Right lobe of liver (tissue), 6 donors: Measurements from ENCODE around the gene CD83. TPM values are rescaled to one million over a fixed set of nuclear protein-coding genes. Genes with fewer than 3 reads are reported as not detected.
A peak's percentile ranks its signal among the peaks of the same experiment; 100 is the strongest.

ENCODE experiments used
- ATAC-seq, 4 donors: fragments of 200-7000 bp; cut with Tn5 transposase; one replicate each; pipeline ENCODE4 v1.9.1; 2020; ENCODE audit warnings: mild to moderate bottlenecking in 4 of 4, moderate library complexity in 4 of 4
- DNase-seq, 3 donors: peaks; one replicate each; pipeline ENCODE4 v3.0.0-alpha.2; 2020
- H3K27ac ChIP-seq, 3 donors: fragments of 200-600 bp; one replicate each; pipeline ENCODE4 v1.8.0; 2022
- H3K27me3 ChIP-seq, 2 donors: fragments of 200-600 bp; one replicate each; pipeline ENCODE4 v1.8.0; 2022
- H3K36me3 ChIP-seq, 4 donors: fragments of 200-600 bp; sonication (generic) in 1 of 4; one replicate each; pipeline versions ENCODE4 v1.5.1 to v1.8.0; 2017 to 2022; ENCODE audit warnings: control low read depth in 1 of 4
- H3K4me1 ChIP-seq, 4 donors: fragments of 200-600 bp; sonication (generic) in 1 of 4; one replicate each; pipeline versions ENCODE4 v1.5.1 to v1.8.0; 2017 to 2022; ENCODE audit warnings: control low read depth in 1 of 4
- H3K4me3 ChIP-seq, 3 donors: fragments of 200-600 bp; one replicate each; pipeline ENCODE4 v1.8.0; 2022
- H3K9me3 ChIP-seq, 4 donors: fragments of 200-600 bp; sonication (generic) in 1 of 4; one replicate each; pipeline versions ENCODE4 v1.5.1 to v1.8.0; 2017 to 2022; ENCODE audit warnings: control low read depth in 1 of 4
- POLR2A ChIP-seq: fragments of 450-650 bp; IDR thresholded peaks from one replicate; pipeline ENCODE4 v1.6.1; 2017; ENCODE audit warnings: antibody characterized with exemption, mild to moderate bottlenecking
- WGBS: methylation state at CpG from one replicate; pipeline ENCODE4 v1.1.6; 2018; ENCODE audit warnings: low coverage, low lambda C conversion rate; ENCODE audit not compliant: insufficient coverage; ENCODE audit errors: missing lambda C conversion rate; 5-methylcytosine and 5-hydroxymethylcytosine counted together
- intact Hi-C, 2 donors: fragments of 100-400 bp; cut with DNase I; formaldehyde crosslinking; loops; one replicate each; pipeline versions ENCODE4 v1.11.2 to v1.14.1; 2022
- total RNA-seq, 6 experiments: library from RNA; depleted of rRNA in 2 of 6; stranded (reverse); fragments of >200 nt in 2 of 6; fragmentation: NEBNext Ultra II Directional in 3 of 6; extraction: Animal tissue kit (Norgen Biotek cat#: 25700) in 3 of 6; gene quantifications; one replicate each; pipeline versions ENCODE4 v1.1.0 to v1.2.4, GENCODE V29; 2016 to 2023
- TF ChIP-seq, protein P1 (sequence below), 4 donors: fragments of 200-600 bp in 3 of 4; fragments of 450-650 bp in 1 of 4; IDR thresholded peaks; one replicate each; pipeline versions ENCODE4 v1.5.1 to v1.8.0; 2016 to 2022; ENCODE audit warnings: antibody characterized with exemption in 4 of 4, mild to moderate bottlenecking in 2 of 4
- donor health status: DM: no; HTN: yes; CAD: no.
- donor health status: DM: no; HTN: no; CAD: no.
- donor health status: DM: no; HTN: no; CAD: no.
- donor health status: DM: no; HTN: yes; CAD: no.
- donor health status: DM: no; HTN: yes; CAD: no.

Gene CD83
- total RNA-seq, 6 experiments from 2014 or later: 0.32 to 5.2 (median 1.1) TPM

DNA sequence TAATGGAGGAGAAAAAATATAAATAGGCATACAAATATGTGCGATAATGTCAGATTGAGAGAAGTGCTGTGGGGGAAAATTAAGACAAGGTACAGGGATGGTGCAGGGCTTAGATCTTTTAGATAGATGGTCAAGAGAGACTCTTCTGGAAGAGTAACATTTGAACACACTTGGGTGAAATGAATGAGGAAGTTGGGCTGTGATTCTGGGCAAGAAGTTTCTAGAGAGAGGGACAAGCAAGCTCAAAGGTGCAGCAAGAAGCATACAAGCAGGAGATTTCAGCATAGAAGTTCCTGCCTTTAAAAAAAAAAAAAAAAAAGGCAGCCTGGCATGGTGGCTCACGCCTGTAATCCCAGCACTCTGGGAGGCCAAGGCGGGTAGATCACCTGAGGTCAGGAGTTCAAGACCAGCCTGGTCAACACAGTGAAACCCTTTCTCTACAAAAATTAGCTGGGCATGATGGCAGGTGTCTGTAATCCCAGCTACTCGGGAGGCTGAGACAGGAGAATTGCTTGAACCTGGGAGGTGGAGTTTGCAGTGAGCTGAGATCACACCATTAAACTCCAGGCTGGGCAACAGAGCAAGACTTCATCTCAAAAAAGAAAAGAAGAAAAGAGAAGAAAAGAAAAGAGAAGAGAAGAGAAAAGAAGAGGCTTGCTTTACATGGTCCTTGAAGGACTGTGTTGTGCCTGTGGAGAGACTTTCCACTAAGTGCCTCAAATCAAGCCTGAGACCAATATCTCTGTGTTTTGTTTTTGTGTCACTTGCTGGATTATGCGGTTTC lies 9.7 kb upstream of the CD83 start:
- intact Hi-C loops: no loop called here
- no peaks in the 10 kb centered on the region for H3K4me1 ChIP-seq
- no peak overlapping the region for H3K4me3 ChIP-seq
- H3K27me3 ChIP-seq: no peaks in the 10 kb centered on the region
- 61% methylated on average over 5 of the region's 5 CpGs for WGBS
- no peak for ATAC-seq
- no peaks in the 10 kb centered on the region for H3K9me3 ChIP-seq
- H3K36me3 ChIP-seq: no peaks in the 10 kb centered on the region
- no peak overlapping the region for H3K27ac ChIP-seq
- TF ChIP-seq, protein P1, sequence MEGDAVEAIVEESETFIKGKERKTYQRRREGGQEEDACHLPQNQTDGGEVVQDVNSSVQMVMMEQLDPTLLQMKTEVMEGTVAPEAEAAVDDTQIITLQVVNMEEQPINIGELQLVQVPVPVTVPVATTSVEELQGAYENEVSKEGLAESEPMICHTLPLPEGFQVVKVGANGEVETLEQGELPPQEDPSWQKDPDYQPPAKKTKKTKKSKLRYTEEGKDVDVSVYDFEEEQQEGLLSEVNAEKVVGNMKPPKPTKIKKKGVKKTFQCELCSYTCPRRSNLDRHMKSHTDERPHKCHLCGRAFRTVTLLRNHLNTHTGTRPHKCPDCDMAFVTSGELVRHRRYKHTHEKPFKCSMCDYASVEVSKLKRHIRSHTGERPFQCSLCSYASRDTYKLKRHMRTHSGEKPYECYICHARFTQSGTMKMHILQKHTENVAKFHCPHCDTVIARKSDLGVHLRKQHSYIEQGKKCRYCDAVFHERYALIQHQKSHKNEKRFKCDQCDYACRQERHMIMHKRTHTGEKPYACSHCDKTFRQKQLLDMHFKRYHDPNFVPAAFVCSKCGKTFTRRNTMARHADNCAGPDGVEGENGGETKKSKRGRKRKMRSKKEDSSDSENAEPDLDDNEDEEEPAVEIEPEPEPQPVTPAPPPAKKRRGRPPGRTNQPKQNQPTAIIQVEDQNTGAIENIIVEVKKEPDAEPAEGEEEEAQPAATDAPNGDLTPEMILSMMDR (IDR thresholded peaks at IDR 0.05): no peak
- no peak for TF ChIP-seq POLR2A
- no peak for DNase-seq

- H3K4me3 ChIP-seq: no peak overlapping the region
- TF ChIP-seq POLR2A: no peak
- TF ChIP-seq, protein P1 (IDR thresholded peaks at IDR 0.05): no peak
- H3K9me3 ChIP-seq: no peaks in the 10 kb centered on the region
- H3K27ac ChIP-seq: no peak overlapping the region
- H3K27me3 ChIP-seq: no peaks in the 10 kb centered on the region
- WGBS: 54% methylated on average over 11 of the region's 14 CpGs
- H3K36me3 ChIP-seq: no peaks in the 10 kb centered on the region
- DNase-seq: peak in 1 of 3 donors; percentile 62
- ATAC-seq: peak; percentile 63 to 90 (median 80)
- intact Hi-C loops: no loop called here
- H3K4me1 ChIP-seq: no peaks in the 10 kb centered on the region
These were observed 8.8 kb upstream of the CD83 start for GRCh38 chr6:14108571-14109410.

DNA sequence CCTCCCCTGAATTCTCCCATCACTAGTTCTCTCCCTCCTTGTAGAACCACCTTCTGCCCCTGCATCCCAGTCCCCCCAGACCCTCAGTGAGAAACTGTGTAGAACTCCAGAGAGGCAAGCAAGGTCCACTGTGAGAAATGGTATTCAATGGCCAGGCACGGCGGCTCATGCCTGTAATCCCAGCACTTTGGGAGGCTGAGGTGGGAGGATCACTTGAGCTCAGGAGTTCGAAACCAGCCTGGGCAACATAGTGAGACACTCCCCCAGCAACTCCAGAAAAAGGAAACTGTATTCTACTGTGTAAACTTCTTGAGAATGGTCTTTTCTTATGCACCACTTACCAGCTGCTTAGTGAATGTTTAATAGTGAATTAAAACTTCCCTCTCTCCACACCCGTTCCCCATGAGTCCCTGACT lies 8.2 kb upstream of the CD83 start:
- no peak overlapping the region for H3K4me3 ChIP-seq
- TF ChIP-seq POLR2A: no peak
- 52% methylated on average over 4 of the region's 4 CpGs for WGBS
- H3K27ac ChIP-seq: no peak overlapping the region
- no peaks in the 10 kb centered on the region for H3K4me1 ChIP-seq
- H3K36me3 ChIP-seq: no peaks in the 10 kb centered on the region
- no peak for ATAC-seq
- no peaks in the 10 kb centered on the region for H3K9me3 ChIP-seq
- H3K27me3 ChIP-seq: no peaks in the 10 kb centered on the region
- intact Hi-C loops: no loop called here
- no peak for DNase-seq

DNA sequence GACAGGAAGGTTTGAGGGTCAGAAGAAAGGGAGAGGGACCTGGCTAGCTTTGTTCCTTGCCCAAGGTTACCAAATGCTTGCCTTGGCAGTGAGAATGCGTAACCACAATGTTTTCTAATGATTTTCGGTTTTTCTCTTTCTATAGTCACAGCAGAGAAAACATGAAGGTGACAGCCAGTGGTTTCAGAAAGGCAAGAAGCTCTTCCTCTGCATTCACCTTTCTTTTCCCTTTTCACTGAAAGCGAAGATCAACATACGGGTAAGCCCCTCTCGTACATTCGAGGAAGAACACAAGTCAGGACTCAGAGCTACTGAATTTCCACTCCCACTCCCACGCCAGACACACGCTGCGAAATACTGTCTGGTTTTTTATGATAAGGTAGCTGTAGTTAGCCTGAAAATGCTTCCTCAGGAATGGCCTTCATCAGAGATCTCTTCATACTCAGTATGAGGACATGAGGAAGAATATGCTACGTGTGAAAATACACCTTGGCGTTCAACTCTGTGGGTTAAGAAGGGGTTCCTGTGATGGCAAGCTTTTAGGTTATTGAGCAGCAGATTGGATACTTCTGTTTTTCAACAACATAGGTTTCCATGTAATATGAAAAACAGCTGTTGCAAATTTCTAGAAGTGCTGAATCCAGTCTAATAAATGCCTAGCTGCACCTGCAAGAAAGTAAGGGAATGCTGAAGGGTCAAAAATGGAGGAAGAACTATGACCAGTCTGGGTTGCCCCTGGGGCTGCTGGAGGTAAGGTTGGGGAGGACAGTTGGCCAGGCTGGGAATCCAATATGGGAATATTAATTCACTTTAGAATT lies 7.4 kb upstream of the CD83 start:
- Histone ChIP-seq H3K4me3 (no peak overlapping the region), H3K9me3 (no peaks in the 10 kb centered on the region), H3K27me3 (no peaks in the 10 kb centered on the region), H3K36me3 (no peaks in the 10 kb centered on the region), H3K27ac (no peak overlapping the region), H3K4me1 (no peaks in the 10 kb centered on the region)
- intact Hi-C loops: no loop called here
- no peak for TF ChIP-seq POLR2A
- TF ChIP-seq, protein P1 (IDR thresholded peaks at IDR 0.05): no peak
- ATAC-seq: no peak
- no peak for DNase-seq
- 59% methylated on average over 10 of the region's 11 CpGs for WGBS
